NCI-H1092 treated with DMSO at 0.1 percent for 48 hours (cell line): ENCODE measurements around the gene TXNDC2.
"Not testable (repeated sequence)": the region's sequence is repeated elsewhere in the genome, so short reads cannot be mapped to it uniquely, and the experiment has no call there.

Experiments
- DNase-seq: peaks from one replicate; lab custom pipeline; 2025; lab: John Stamatoyannopoulos, UW

The TXNDC2 gene

DNA sequence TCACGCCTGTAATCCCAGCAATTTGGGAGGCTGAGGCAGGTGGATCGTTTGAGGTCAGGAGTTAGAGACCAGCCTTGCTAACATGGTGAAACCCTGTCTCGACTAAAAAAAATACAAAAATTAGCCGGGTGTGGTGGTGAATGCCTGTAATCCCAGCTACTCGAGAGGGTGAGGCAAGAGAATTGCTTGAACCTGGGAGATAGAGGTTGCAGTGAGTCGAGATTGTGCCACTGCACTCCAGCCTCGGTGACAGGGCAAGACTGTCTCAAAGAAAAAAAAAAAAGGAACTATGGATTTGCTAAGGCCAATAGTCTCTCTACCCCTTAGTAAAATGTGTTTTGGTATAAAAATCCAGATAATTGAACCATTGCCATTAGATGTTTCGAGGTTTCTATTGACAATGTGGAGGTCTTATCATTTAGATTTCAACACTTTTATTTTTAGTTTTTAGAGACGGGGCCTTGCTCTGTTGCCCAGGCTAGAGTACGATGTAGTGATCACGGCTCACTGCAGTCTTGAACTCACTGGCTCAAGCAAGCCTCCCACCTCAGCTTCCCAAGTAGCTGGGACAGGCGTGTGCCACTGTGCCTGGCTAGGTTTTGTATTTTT lies 1.1 kb upstream of the TXNDC2 start:
- DNase-seq = no peak

GRCh38 chr18:9886005-9886348 lies 204 bp downstream of the TXNDC2 start:
- DNase-seq = no peak

GRCh38 chr18:9887992-9888391 lies 2.2 kb downstream of the TXNDC2 start:
- no peak for DNase-seq

DNA sequence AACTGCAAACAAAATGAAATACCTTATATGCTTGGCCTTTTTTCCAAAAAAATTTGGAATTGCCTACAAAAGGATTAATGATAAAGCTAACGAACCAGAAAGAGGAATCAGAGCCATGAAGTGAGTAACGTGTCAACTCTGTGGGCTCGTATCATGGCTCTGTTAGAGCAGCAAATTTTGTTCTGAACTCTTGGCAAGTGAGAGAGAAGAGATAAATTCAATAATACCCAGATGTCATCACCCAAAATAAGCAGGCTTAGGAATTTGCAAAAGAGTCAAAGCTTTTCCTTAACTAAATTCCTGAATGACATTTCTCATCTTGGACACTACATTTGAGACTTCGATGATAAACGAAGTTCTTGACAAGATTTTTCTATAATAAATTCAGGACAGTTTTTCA lies 4.4 kb downstream of the TXNDC2 start:
- DNase-seq = no peak

DNA sequence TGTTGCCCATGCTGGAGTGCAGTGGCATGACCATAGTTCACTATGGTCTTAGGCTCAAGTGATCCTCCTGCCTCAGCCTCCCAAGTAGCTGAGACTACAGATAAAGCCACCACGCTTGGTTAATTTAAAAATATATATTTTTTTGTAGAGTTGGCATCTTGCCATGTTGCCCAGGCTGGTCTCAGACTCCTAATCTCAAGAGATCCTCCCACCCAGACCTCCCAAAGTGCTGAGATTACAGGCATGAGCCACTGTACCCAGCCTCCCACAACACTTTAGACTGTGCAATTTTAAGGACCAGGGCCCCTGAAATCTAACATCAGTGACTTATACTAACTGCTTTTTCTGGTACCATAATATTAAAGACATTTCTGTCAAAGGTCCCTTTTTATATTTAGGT lies 5.2 kb downstream of the TXNDC2 start:
- no peak for DNase-seq

GRCh38 chr18:9891515-9891914 lies 5.7 kb downstream of the TXNDC2 start:
- DNase-seq = not testable (repeated sequence)

- no peak for DNase-seq
Observed at GRCh38 chr18:9894454-9895068, 8.8 kb downstream of the TXNDC2 start.

DNA sequence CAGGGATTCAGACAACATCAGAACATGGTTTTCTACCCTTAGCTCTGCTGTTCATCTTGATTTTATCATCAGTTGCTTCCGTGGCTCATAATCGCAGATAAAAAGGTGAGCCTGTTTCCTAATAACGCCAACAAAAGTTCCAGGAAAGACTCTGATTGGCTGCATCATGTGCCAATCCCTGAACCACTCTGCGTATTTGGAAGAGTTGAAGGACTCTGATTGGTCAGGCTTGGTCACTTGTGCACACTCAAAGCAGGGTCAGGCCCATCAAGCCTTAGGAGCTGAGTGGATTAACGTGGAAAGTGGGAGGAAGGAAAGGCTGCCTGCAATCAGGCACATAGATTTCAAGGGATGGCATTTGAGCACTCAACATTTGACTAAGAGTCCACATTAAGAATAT lies 11.4 kb downstream of the TXNDC2 start:
- DNase-seq = no peak

DNA sequence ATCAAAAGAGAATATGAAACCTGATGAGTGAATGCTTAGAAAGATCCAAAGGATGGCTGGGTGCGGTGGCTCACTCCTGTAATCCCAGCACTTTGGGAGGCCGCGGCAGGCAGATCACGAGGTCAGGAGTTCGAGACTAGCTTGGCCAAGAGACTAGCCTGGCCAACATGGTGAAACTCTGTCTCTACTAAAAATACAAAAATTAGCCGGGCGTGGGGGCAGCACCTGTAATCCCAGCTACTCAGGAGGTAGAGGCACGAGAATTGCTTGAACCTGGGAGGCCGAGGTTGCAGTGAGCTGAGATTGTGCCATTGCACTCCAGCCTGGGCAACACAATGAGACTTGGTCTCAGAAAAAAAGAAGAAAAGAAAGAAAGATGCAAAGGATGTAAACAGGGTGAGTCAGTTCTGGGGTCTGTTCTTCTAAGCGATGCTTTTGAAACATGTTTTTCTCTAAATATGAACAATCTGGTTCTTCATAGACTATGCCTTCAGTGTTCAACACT lies 12.1 kb downstream of the TXNDC2 start:
- not testable (repeated sequence) for DNase-seq

GRCh38 chr18:9898792-9899549 lies 13.2 kb downstream of the TXNDC2 start:
- DNase-seq = no peak

- DNase-seq = not testable (repeated sequence)
Observed at GRCh38 chr18:9899550-9899930, 13.8 kb downstream of the TXNDC2 start.

- no peak for DNase-seq
Observed at GRCh38 chr18:9900699-9901098, 14.9 kb downstream of the TXNDC2 start.

DNA sequence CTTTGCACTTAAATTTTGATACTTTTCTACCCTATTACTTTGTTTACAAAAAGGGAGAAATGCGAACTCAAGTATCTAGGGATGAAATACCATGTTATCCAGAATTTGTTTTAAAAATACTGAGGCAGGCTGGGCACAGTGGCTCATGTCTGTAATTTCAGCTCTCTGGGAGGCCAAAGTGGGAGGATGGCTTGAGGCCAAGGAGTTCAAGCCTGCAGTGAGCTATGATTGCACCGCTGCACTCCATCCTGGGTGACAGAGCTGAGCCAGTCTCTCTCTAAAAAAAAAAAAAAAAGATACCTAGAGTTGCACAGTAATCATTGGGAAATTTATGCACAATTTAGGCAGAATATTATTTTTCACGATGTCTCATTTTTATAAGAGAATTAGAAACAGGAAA lies 15.6 kb downstream of the TXNDC2 start:
- DNase-seq = peak; percentile 13

DNA sequence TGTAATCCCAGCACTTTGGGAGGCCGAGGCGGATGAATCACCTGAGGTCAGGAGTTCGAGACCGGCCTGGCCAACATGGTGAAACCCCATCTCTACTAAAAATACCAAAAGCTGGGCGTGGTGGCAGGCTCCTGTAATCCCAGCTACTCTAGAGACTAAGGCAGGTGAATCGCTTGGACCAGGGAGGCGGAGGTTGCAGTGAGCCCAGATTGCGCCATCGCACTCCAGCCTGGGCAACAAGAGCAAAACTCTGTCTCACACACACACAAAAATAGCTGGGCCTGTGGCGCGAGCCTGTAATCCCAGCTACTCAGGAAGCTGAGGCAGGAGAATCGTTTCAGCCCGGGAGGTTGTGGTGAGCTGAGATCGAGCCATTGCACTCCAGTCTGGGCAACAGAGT lies 16.5 kb downstream of the TXNDC2 start:
- not testable (repeated sequence) for DNase-seq

DNA sequence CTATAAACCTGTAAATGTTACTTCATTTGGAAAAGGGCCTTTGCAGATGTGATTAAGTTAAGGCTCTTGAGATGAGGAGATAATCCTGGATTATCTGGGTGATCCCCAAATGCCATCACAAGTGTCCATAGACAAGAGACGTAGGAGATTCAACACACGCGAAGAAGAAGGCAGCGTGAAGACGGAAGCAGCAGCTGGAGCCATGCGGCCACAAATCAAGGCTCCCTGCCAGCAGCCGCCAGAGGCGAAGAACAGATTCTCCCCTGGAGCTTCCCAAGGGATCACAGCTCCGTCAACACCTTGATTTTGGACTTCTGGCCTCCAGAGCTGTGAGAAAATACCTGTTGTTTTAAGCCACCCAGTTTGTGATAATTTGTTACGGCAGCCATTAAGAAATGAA lies 17.1 kb downstream of the TXNDC2 start:
- no peak for DNase-seq

- DNase-seq = no peak
Observed at GRCh38 chr18:9905401-9905922, 19.7 kb downstream of the TXNDC2 start.

GRCh38 chr18:9906481-9906880 lies 20.7 kb downstream of the TXNDC2 start:
- no peak for DNase-seq

- no peak for DNase-seq
Observed at GRCh38 chr18:9907867-9908266, 22.1 kb downstream of the TXNDC2 start.

- no peak for DNase-seq
Observed at GRCh38 chr18:9910071-9910470, 24.3 kb downstream of the TXNDC2 start.

DNA sequence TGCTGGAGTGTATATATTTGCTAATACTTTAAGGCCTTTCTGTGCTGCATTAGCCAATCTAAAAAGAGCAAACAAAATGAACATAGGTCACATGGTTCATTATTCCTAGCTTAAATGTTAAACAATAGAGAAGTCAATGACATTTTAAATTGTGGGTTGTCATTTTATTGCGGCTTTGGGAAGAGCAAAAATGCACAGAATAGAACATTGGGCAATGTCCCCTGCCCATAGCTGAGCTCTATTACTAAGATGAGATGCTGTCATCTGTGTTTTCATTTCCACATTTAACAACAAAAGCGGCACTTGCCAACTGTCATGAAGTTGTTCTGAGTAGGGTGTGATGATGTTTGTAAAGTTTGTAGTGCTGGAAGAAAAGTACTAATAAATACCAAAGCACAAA lies 24.9 kb downstream of the TXNDC2 start:
- DNase-seq = no peak

GRCh38 chr18:9911226-9911625 lies 25.5 kb downstream of the TXNDC2 start:
- no peak for DNase-seq

DNA sequence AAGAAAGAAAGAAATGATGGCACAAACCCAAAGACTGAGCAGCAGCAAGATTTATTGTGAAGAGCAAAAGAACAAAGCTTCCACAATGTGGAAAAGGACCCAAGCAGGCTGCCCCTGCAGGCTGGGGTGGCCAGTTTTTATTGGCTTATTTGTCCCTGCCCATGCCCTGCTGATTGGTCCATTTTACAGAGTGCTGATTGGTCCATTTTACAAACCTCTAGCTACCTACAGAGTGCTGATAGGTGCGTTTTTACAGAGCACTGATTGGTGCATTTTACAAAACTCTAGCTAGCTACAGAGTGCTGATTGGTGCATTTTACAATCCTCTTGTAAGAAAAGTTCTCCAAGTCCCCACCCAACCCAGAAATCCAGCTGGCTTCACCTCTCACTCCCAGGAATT lies 26.5 kb downstream of the TXNDC2 start:
- DNase-seq = not testable (repeated sequence)

DNA sequence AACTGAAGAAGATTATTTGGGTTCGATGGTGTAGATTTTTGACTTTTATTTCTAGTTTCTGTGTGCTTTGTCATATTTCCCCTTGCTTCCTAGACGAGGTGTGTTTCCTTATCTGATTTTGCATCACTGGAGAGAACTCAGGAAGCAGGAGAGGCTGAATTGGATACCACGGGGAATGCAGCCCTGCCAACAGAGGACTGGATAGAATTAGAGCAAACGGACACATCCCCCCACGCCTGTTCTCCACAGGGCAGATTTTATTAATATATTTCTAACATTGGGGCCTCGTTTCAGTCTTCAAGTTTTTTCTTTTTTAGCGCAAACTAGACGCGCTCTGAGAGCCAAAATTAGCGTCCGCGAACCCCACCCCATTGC lies 27.4 kb downstream of the TXNDC2 start:
- no peak for DNase-seq
